ENCODE results near the gene NALCN. TPM values are rescaled to one million over a fixed set of nuclear protein-coding genes. Genes with fewer than 3 reads are reported as not detected.

NALCN gene
- total RNA-seq, 1 donor from 2014 or later, result 3.5 TPM

DNA sequence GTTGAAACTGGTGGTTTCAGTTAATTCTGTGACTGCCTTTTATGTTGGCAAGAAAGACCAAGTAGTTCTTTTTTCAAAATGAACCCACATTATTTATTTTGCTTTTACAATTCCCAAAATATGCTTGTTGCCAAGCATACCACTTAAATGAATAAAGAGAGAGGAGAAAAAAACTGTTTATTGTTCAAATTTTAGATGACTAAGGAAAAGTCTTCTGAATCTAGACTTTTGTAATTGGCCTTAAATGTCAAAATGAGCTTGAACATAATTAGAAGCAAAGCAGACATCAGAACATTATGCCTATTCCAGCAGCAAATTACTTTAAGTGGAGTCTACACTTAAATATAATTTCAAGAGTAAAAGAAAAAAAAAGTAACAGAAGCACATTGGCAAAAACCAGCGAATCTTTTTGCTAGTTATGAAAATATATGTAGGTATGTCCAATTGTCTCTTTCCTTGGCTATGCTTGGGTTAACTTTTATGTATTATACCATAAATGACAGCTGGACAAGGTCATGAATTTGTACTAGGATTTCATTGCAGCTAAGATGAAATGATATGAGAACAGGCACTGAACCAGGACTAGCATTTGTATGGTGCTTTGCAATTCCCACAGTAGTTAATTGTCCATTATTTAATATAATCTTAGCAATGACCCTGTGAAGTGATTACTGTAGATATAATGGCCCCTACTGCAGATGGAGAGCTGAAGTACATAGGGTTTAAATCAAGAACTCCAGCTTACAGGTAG lies 211.9 kb downstream of the NALCN start:
- Histone ChIP-seq H3K9me3 (no peaks in the 10 kb centered on the region), H3K4me1 (no peaks in the 10 kb centered on the region), H3K4me3 (no peak overlapping the region), H3K36me3 (no peaks in the 10 kb centered on the region), H3K27ac (no peak overlapping the region), H3K27me3 (no peaks in the 10 kb centered on the region)
- no peak for DNase-seq
- no peak for ATAC-seq
- no peak for TF ChIP-seq CTCF (IDR thresholded peaks at IDR 0.05)
- intact Hi-C loops (cut with DNase I), result no loop called here

DNA sequence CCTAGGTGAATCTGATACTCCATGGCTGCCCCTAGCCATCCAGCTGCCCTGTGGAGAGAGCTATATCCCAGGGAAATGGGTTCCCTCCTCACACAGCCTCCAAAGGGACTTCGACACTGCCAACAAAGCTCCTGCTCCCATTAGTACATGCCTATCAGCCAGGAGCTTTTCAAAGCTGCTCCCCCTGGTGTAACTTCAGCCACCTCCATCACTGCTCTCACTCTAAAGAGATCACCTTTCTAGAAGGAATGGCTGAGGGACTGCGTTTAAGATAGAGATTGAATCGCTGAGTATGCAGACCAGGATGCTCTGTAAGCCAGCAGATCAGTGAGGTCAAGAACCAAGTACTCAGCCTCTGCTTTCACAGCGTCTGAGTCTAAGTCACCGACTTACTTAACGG lies 213.7 kb downstream of the NALCN start:
- intact Hi-C loops (cut with DNase I), result no loop called here
- Histone ChIP-seq H3K27me3 (no peaks in the 10 kb centered on the region), H3K36me3 (no peaks in the 10 kb centered on the region), H3K27ac (no peak overlapping the region), H3K4me3 (no peak overlapping the region), H3K9me3 (no peaks in the 10 kb centered on the region), H3K4me1 (no peaks in the 10 kb centered on the region)
- no peak for DNase-seq
- TF ChIP-seq CTCF (IDR thresholded peaks at IDR 0.05), result no peak
- no peak for ATAC-seq

DNA sequence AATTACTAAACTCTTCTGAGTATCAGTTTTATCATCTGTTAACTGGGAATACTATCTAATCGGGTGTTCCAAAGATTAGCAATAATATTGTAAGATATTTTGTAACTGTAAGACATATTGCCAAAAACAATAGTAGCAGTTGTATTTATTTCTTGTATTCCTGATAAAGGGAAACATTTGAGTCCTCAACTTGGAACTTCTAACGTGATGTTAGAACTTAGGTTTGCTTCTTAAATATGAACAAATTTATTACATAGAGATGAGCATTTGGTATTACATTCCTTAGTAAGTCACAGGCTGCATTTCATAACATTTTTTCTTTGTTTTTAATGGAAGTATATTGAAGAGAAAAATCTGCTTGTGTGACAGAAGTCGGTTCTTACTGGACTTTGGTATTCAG lies 225.3 kb downstream of the NALCN start:
- intact Hi-C loops (cut with DNase I), result no loop called here
- Histone ChIP-seq H3K4me3 (no peak overlapping the region), H3K27ac (no peak overlapping the region), H3K36me3 (no peaks in the 10 kb centered on the region), H3K27me3 (no peaks in the 10 kb centered on the region), H3K9me3 (no peaks in the 10 kb centered on the region), H3K4me1 (no peaks in the 10 kb centered on the region)
- no peak for DNase-seq
- no peak for ATAC-seq
- TF ChIP-seq CTCF (IDR thresholded peaks at IDR 0.05), result no peak

- Histone ChIP-seq H3K27ac (no peak overlapping the region), H3K9me3 (no peaks in the 10 kb centered on the region), H3K4me1 (no peaks in the 10 kb centered on the region), H3K36me3 (no peaks in the 10 kb centered on the region), H3K4me3 (no peak overlapping the region), H3K27me3 (no peaks in the 10 kb centered on the region)
- TF ChIP-seq CTCF (IDR thresholded peaks at IDR 0.05), result no peak
- ATAC-seq, result no peak
- no peak for DNase-seq
- intact Hi-C loops (cut with DNase I), result no loop called here
Measured at GRCh38 chr13:101190337-101190736, 226.0 kb downstream of the NALCN start.

DNA sequence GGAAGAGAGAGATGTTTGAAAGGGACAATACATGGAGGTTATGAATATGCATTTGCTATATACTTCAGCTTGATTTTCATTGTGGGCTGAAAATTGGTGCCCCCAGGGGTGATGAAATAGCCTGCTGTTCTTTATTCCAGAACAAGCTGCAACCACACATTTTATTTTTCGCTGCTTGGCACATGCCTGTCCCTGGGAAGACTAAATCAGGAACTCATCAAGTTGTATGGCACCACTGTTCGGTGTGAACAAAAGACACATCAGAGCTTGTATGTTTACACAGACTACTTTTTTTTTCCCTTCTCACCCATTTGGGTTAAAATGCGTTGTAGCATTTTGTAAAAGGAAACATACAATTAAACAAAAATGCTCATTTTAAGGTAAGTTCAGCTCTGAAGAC lies 230.7 kb downstream of the NALCN start:
- no peak overlapping the region for H3K27ac ChIP-seq
- H3K4me1 ChIP-seq, result no peaks in the 10 kb centered on the region
- H3K36me3 ChIP-seq, result no peaks in the 10 kb centered on the region
- intact Hi-C loops (cut with DNase I), result no loop called here
- no peak overlapping the region for H3K4me3 ChIP-seq
- DNase-seq, result no peak
- TF ChIP-seq CTCF (IDR thresholded peaks at IDR 0.05), result no peak
- no peak for ATAC-seq
- no peaks in the 10 kb centered on the region for H3K27me3 ChIP-seq
- H3K9me3 ChIP-seq, result no peaks in the 10 kb centered on the region

All from upper lobe of right lung (tissue), 1 donor.